ENCODE measurements around the gene HTRA1. TPM values are rescaled to one million over a fixed set of nuclear protein-coding genes. Genes with fewer than 3 reads are reported as not detected.

HTRA1 gene
- total and polyA plus RNA-seq, 2 of the 4 experiments (the other 2 are of a cell fraction) = 28.5 to 108 TPM

DNA sequence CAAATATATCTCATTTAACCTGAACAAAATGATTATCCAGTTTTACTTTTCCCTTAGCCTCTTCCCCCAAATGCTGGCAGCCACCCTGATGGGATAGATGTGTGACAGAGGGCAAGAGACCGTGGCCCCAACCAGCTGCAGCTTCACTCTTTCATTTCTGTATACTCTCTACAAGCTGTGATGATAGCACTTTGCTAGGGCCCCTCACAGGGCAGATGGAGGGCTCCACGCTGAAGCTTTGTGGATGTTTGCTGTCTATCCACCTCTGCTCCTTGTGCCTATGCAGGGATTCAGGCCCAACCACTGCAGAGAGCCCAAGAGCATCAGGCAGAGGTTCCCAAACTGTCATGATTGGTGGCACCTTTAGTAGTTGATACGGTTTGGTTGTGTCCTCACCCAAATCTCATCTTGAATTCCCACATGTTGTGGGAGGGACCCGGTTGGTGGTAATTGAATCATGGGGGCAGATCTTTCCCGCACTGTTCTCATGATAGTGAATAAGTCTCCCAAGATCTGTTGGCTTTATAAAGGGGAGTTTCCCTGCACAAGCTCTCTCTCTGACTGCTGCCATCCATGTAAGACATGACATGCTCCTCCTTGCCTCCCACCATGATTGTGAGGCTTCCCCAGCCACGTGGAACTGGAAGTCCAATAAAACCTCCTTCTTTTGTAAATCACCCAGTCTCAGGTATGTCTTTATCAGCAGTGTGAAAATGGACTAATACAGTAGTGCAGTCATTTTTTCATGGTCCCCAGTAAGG lies 20.1 kb downstream of the HTRA1 start:
- TF ChIP-seq MAZ (IDR thresholded peaks at IDR 0.05; ENCODE audit: borderline replicate concordance, low read depth, low read length) (no peak), CEBPB (IDR thresholded peaks at IDR 0.05; ENCODE audit: low read depth, low read length) (no peak), NFE2L2 (IDR thresholded peaks at IDR 0.05; ENCODE audit: low read depth, low read length) (no peak), FOS (IDR thresholded peaks at IDR 0.05; ENCODE audit: low read depth, low read length) (no peak), MAFK (IDR thresholded peaks at IDR 0.05; ENCODE audit: low read depth, low read length) (no peak), RAD21 (IDR thresholded peaks at IDR 0.05; ENCODE audit: low read length) (no peak), CHD1 (IDR thresholded peaks at IDR 0.05; ENCODE audit: low read depth, low read length) (no peak), RFX5 (IDR thresholded peaks at IDR 0.05; ENCODE audit: low read depth, low read length) (no peak), RCOR1 (IDR thresholded peaks at IDR 0.05; ENCODE audit: insufficient replicate concordance, low read length) (no peak), SMC3 (IDR thresholded peaks at IDR 0.05; ENCODE audit: low read depth, low read length) (no peak), POLR2A (IDR thresholded peaks at IDR 0.05; ENCODE audit: low read depth, low read length) (no peak), MXI1 (IDR thresholded peaks at IDR 0.05; ENCODE audit: borderline replicate concordance, low read depth, low read length) (no peak), BHLHE40 (IDR thresholded peaks at IDR 0.05; ENCODE audit: low read depth, low read length) (no peak)
- TF ChIP-seq, protein P1, sequence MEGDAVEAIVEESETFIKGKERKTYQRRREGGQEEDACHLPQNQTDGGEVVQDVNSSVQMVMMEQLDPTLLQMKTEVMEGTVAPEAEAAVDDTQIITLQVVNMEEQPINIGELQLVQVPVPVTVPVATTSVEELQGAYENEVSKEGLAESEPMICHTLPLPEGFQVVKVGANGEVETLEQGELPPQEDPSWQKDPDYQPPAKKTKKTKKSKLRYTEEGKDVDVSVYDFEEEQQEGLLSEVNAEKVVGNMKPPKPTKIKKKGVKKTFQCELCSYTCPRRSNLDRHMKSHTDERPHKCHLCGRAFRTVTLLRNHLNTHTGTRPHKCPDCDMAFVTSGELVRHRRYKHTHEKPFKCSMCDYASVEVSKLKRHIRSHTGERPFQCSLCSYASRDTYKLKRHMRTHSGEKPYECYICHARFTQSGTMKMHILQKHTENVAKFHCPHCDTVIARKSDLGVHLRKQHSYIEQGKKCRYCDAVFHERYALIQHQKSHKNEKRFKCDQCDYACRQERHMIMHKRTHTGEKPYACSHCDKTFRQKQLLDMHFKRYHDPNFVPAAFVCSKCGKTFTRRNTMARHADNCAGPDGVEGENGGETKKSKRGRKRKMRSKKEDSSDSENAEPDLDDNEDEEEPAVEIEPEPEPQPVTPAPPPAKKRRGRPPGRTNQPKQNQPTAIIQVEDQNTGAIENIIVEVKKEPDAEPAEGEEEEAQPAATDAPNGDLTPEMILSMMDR (conservative IDR thresholded peaks at IDR 0.05; ENCODE audit: low read depth, low read length) = no peak
- TF ChIP-seq, protein P2, sequence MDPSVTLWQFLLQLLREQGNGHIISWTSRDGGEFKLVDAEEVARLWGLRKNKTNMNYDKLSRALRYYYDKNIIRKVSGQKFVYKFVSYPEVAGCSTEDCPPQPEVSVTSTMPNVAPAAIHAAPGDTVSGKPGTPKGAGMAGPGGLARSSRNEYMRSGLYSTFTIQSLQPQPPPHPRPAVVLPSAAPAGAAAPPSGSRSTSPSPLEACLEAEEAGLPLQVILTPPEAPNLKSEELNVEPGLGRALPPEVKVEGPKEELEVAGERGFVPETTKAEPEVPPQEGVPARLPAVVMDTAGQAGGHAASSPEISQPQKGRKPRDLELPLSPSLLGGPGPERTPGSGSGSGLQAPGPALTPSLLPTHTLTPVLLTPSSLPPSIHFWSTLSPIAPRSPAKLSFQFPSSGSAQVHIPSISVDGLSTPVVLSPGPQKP (IDR thresholded peaks at IDR 0.05; ENCODE audit: borderline replicate concordance, low read depth, low read length) = no peak
- TF ChIP-seq, protein P3, sequence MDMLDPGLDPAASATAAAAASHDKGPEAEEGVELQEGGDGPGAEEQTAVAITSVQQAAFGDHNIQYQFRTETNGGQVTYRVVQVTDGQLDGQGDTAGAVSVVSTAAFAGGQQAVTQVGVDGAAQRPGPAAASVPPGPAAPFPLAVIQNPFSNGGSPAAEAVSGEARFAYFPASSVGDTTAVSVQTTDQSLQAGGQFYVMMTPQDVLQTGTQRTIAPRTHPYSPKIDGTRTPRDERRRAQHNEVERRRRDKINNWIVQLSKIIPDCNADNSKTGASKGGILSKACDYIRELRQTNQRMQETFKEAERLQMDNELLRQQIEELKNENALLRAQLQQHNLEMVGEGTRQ (IDR thresholded peaks at IDR 0.05; ENCODE audit: low read depth, low read length) = no peak
- no peak overlapping the region for H3K4me3 ChIP-seq (ENCODE audit: insufficient read depth, low read depth, low read length)

More for the DNA sequence above, 20.1 kb downstream of the HTRA1 start:
- no peak overlapping the region for H2BK5ac ChIP-seq (ENCODE audit: low read depth, low read length, poor library complexity, severe bottlenecking)
- H4K91ac ChIP-seq (ENCODE audit: insufficient read depth, low read depth, low read length) = no peak overlapping the region
- H3K4ac ChIP-seq (ENCODE audit: low read depth, low read length) = no peak overlapping the region
- no peak overlapping the region for H3K23ac ChIP-seq (ENCODE audit: low read depth, low read length)
- in situ Hi-C loops (cut with MboI; ENCODE audit: low sequenced_read_pairs) = no loop called here
- H2AK9ac ChIP-seq (replicated peaks; ENCODE audit: low read depth, low read length, poor library complexity) = no peak overlapping the region
- no peak overlapping the region for H4K5ac ChIP-seq (ENCODE audit: low read depth, low read length)
- H4K8ac ChIP-seq (ENCODE audit: low read depth in 2 of 2, low read length in 2 of 2) = no peak overlapping the region
- H3K79me1 ChIP-seq (ENCODE audit: low read depth in 1 of 2, low read length in 2 of 2) = peaks cover 4 to 7% of the 10 kb centered on the region in 2 experiments; a peak in 2 of 4 replicates
- H3K27ac ChIP-seq (ENCODE audit: insufficient read depth, low read length) = no peak overlapping the region
- no peaks in the 10 kb centered on the region; the same call in 1 of the 2 replicates for H4K20me1 ChIP-seq (ENCODE audit: insufficient read depth, low read length)
- POLR2A ChIA-PET (ENCODE audit: unreplicated experiment) = no interaction called here
- peaks cover 9% of the 10 kb centered on the region for H3K4me1 ChIP-seq (ENCODE audit: control insufficient read depth, insufficient read depth, low read length)
- CTCF ChIA-PET = no interaction called here
- no peak overlapping the region for H3K18ac ChIP-seq (ENCODE audit: low read depth, low read length)
- no peak overlapping the region for H2AK5ac ChIP-seq (ENCODE audit: low read depth, low read length)
- BruUV-seq (replicated peaks) = no TSS peak
- no peak overlapping the region for H2AFZ ChIP-seq (replicated peaks; ENCODE audit: low read length, poor library complexity)
- no peak overlapping the region for H3K14ac ChIP-seq (replicated peaks; ENCODE audit: low read depth, low read length)
- H3K9ac ChIP-seq (ENCODE audit: low read depth, low read length) = no peak overlapping the region
- no peaks in the 10 kb centered on the region for H3K9me1 ChIP-seq (ENCODE audit: insufficient read depth, low read length)
- H3K56ac ChIP-seq (ENCODE audit: extremely low read depth, insufficient read depth, low read length) = no peak overlapping the region
- no peak overlapping the region for H2BK20ac ChIP-seq (ENCODE audit: low read depth, low read length)
- 71% methylated on average over 1 of the region's 6 CpGs; no CpG with 5 or more reads in 1 of the 2 experiments for WGBS, 2 experiments (ENCODE audit: extremely low coverage in 2 of 2, insufficient read length in 1 of 2)
- DNase-seq = no peak
- H2BK120ac ChIP-seq (ENCODE audit: low read depth, low read length) = no peak overlapping the region
- no peak for ATAC-seq (ENCODE audit: low read depth)
- no peaks in the 10 kb centered on the region for H3K27me3 ChIP-seq (ENCODE audit: control insufficient read depth, insufficient read depth, low read length)
- no peaks in the 10 kb centered on the region for H3K36me3 ChIP-seq (ENCODE audit: control insufficient read depth, insufficient read depth, low read length)
- intact Hi-C loops (cut with micrococcal nuclease) = no loop called here
- H3K4me2 ChIP-seq (ENCODE audit: low read depth, low read length) = no peak overlapping the region
- no peaks in the 10 kb centered on the region for H3K9me3 ChIP-seq (ENCODE audit: control insufficient read depth, insufficient read depth, low read length)
- dilution Hi-C loops (cut with HindIII; ENCODE audit: low sequenced_read_pairs, unreplicated experiment) = no loop called here
- H2BK15ac ChIP-seq (ENCODE audit: low read depth, low read length) = no peak overlapping the region

Measured in IMR-90 (cell line).